UCSD-AML1 (cell line): ENCODE data around the gene AKIRIN1.
"Not testable (repeated sequence)": the region's sequence is repeated elsewhere in the genome, so short reads cannot be mapped to it uniquely, and the experiment has no call there.

ENCODE experiments used
- DNase-seq: peaks from one replicate; lab custom pipeline; 2025; ENCODE audit not compliant: unreplicated experiment; lab: John Stamatoyannopoulos, UW

The AKIRIN1 gene

GRCh38 chr1:38994196-38994595 lies 3.1 kb downstream of the AKIRIN1 start:
- DNase-seq: no peak

- no peak for DNase-seq
Measured at GRCh38 chr1:38997034-38997900, 6.2 kb downstream of the AKIRIN1 start.

- DNase-seq: no peak
Measured at GRCh38 chr1:38997901-38998190, 6.8 kb downstream of the AKIRIN1 start.

- no peak for DNase-seq
Measured at GRCh38 chr1:39001516-39002421, 10.7 kb downstream of the AKIRIN1 start.

GRCh38 chr1:39003281-39003680 lies 12.2 kb downstream of the AKIRIN1 start:
- DNase-seq: no peak

- no peak for DNase-seq
Measured at GRCh38 chr1:39003794-39004193, 12.7 kb downstream of the AKIRIN1 start.

- no peak for DNase-seq
Measured at GRCh38 chr1:39006287-39006686, 15.2 kb downstream of the AKIRIN1 start.

GRCh38 chr1:39006726-39007645 lies 15.9 kb downstream of the AKIRIN1 start:
- no peak for DNase-seq

GRCh38 chr1:39014956-39015355 lies 23.9 kb downstream of the AKIRIN1 start:
- DNase-seq: not testable (repeated sequence)

- DNase-seq: no peak
Measured at GRCh38 chr1:39016604-39017171, 25.6 kb downstream of the AKIRIN1 start.

- no peak for DNase-seq
Measured at GRCh38 chr1:39017266-39017665, 26.2 kb downstream of the AKIRIN1 start.

- DNase-seq: not testable (repeated sequence)
Measured at GRCh38 chr1:39020494-39020893, 29.4 kb downstream of the AKIRIN1 start.

- DNase-seq: no peak
Measured at GRCh38 chr1:39021426-39021825, 30.4 kb downstream of the AKIRIN1 start.

- DNase-seq: no peak
Measured at GRCh38 chr1:39023140-39023539, 32.1 kb downstream of the AKIRIN1 start.

GRCh38 chr1:39026051-39026865 lies 35.2 kb downstream of the AKIRIN1 start, which contains the start of gene NDUFS5:
Gene NDUFS5, plus strand, starts transcription at chr1:39026350. Its CDS starts 2,375 bp downstream, at chr1:39028725.
- DNase-seq: peak; percentile 85

- DNase-seq: no peak
Measured at GRCh38 chr1:39026866-39027507, 35.9 kb downstream of the AKIRIN1 start.

- no peak for DNase-seq
Measured at GRCh38 chr1:39034114-39034654, 43.1 kb downstream of the AKIRIN1 start.

- DNase-seq: no peak
Measured at GRCh38 chr1:39036678-39037077, 45.6 kb downstream of the AKIRIN1 start.

GRCh38 chr1:39043513-39043912 lies 52.4 kb downstream of the AKIRIN1 start:
- no peak for DNase-seq
